ENCODE measurements around the gene PRSS53. TPM values are rescaled to one million over a fixed set of nuclear protein-coding genes. Genes with fewer than 3 reads are reported as not detected.

The PRSS53 gene
- total RNA-seq, 4 donors from 2014 or later: 0.41 to 1.3 (median 1.1) TPM

DNA sequence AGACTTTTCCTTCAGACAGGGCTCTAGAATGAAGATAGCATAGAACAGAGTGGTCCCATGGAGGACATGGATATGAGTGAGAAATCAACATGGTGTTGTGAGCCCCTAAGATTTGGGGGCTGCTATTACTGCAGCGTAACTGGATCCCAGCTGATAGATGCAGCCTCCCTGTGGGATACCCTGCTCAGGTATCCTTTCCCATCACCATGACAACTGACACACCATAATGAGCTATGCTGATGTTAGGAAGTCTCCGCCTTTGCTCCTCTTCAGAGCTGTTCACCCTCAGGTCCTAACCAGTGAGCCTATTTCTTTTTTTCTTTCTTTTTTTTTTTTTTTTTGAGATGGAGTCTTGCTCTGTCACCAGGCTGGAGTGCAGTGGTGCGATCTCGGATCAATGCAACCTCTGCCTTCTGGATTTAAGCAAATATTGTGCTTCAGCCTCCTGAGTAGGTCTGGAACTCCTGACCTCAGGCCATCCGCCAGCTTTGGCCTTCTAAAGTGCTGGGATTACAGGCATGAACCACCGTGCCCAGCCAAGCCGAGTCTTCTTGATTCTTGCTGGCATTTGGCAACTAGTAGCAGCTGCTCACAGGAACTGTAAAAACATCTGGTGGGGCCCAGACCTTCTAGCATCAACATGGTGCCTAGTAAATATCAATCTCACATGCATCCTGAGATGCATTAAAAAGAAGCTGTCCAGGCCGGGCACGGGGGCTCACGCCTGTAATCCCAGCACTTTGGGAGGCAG lies 38.3 kb downstream of the PRSS53 start:
- H3K4me1 ChIP-seq: peaks cover 0 to 6% (median 0%) of the 10 kb centered on the region in 3 donors
- intact Hi-C loops (cut with DNase I): no loop called here
- H3K27ac ChIP-seq: no peak overlapping the region
- H3K4me3 ChIP-seq: no peak overlapping the region
- H3K36me3 ChIP-seq: no peaks in the 10 kb centered on the region
- DNase-seq: no peak
- WGBS, 2 donors: 70 to 87% methylated on average over 7 of the region's 10 CpGs
- H3K27me3 ChIP-seq: no peaks in the 10 kb centered on the region
- H3K9me3 ChIP-seq: no peaks in the 10 kb centered on the region
- TF ChIP-seq, protein P1, sequence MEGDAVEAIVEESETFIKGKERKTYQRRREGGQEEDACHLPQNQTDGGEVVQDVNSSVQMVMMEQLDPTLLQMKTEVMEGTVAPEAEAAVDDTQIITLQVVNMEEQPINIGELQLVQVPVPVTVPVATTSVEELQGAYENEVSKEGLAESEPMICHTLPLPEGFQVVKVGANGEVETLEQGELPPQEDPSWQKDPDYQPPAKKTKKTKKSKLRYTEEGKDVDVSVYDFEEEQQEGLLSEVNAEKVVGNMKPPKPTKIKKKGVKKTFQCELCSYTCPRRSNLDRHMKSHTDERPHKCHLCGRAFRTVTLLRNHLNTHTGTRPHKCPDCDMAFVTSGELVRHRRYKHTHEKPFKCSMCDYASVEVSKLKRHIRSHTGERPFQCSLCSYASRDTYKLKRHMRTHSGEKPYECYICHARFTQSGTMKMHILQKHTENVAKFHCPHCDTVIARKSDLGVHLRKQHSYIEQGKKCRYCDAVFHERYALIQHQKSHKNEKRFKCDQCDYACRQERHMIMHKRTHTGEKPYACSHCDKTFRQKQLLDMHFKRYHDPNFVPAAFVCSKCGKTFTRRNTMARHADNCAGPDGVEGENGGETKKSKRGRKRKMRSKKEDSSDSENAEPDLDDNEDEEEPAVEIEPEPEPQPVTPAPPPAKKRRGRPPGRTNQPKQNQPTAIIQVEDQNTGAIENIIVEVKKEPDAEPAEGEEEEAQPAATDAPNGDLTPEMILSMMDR (IDR thresholded peaks at IDR 0.05): no peak
- no peak for TF ChIP-seq POLR2A (IDR thresholded peaks at IDR 0.05)

DNA sequence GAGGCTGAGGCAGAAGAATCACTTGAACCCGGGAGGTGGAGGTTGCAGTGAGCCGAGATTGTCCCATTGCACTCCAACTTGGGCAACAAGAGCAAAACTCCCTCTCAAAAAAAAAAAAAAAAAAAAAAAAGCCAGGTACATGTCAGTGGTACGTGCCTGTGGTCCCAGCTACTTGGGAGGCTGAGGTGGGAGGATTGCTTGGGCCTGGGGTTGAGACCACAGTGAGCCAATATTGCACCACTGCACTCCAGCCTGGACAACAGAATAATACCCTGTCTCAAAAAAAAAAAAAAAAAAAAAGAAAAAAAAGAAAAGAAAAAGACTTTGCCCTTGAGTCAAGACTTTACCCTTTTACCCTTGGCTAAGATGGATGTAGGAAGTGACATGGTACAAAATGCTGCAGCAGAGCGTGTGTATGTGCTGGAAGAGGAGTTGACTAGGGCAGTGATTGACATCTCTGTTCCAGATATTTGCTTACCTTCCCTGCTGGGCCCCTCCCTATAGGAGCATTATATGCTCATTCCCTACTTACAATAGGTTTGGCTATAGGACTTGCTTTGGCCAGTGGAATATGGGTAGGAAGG lies 44.8 kb downstream of the PRSS53 start:
- intact Hi-C loops (cut with DNase I): no loop called here
- TF ChIP-seq POLR2A (IDR thresholded peaks at IDR 0.05): no peak
- TF ChIP-seq, protein P1 (IDR thresholded peaks at IDR 0.05): no peak
- DNase-seq: no peak
- Histone ChIP-seq H3K9me3 (no peaks in the 10 kb centered on the region), H3K36me3 (peaks cover 15 to 45% (median 20%) of the 10 kb centered on the region in 3 donors), H3K27ac (no peak overlapping the region), H3K4me3 (no peak overlapping the region), H3K4me1 (no peaks in the 10 kb centered on the region), H3K27me3 (no peaks in the 10 kb centered on the region)
- 91 to 94% methylated on average over 2 to 3 of the region's 4 CpGs for WGBS, 2 donors

DNA sequence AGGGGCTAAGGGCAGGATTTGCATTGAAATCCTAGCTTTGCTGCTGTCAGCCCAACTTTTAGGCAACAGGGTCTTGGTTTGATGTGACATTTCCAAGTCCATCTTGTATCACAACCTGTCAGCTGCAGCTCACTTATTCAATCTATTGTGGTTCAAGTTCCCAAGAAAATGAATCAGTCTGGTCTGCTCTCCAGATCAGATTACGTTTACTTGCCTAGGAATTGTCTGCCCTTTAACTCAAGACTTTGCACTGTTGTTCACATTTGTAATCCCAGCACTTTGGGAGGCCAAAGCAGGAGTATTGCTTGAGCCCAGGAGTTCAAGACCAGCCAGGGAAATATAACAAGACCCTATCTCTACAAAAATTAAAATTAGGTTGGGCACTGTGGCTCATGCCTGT lies 45.4 kb downstream of the PRSS53 start:
- H3K4me1 ChIP-seq: no peaks in the 10 kb centered on the region

DNA sequence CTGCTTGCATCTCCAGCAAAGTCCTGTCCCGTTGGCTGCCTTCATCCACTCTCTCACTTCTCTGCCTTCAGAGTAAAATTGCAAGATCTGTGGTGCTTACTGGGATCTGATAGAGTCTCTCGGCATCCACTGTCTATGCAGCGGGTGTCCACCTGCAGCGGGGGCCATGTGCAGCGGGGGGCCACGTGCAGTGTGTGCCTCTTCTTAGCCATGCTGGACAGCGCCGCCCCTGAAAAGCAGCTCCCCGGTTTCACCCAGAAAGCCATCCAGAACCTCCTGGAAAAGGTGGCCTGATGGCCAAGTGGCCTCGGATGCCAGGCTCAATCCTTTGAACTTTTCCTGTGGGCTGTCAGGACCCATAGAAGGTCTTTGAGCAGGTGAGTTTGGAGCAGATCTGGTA lies 45.9 kb downstream of the PRSS53 start:
- no peaks in the 10 kb centered on the region for H3K4me1 ChIP-seq
- H3K9me3 ChIP-seq: no peaks in the 10 kb centered on the region
- peaks cover 21 to 56% (median 32%) of the 10 kb centered on the region in 3 donors for H3K36me3 ChIP-seq
- intact Hi-C loops (cut with DNase I): no loop called here
- 80% methylated on average over 1 of the region's 10 CpGs; no CpG with 5 or more reads in 1 of the 2 donors for WGBS, 2 donors
- TF ChIP-seq, protein P1 (IDR thresholded peaks at IDR 0.05): no peak
- no peak for TF ChIP-seq POLR2A (IDR thresholded peaks at IDR 0.05)
- no peak for DNase-seq
- no peak overlapping the region for H3K4me3 ChIP-seq
- no peaks in the 10 kb centered on the region for H3K27me3 ChIP-seq
- no peak overlapping the region for H3K27ac ChIP-seq

More for the DNA sequence above, 45.4 kb downstream of the PRSS53 start:
- no peaks in the 10 kb centered on the region for H3K9me3 ChIP-seq
- intact Hi-C loops (cut with DNase I): no loop called here
- no peak overlapping the region for H3K4me3 ChIP-seq
- no peak overlapping the region for H3K27ac ChIP-seq
- TF ChIP-seq, protein P1 (IDR thresholded peaks at IDR 0.05): no peak
- no peak for TF ChIP-seq POLR2A (IDR thresholded peaks at IDR 0.05)
- WGBS, 2 donors: 100% methylated on average over 1 of the region's 1 CpG
- no peaks in the 10 kb centered on the region for H3K27me3 ChIP-seq
- DNase-seq: no peak
- peaks cover 21 to 52% (median 27%) of the 10 kb centered on the region in 3 donors for H3K36me3 ChIP-seq

DNA sequence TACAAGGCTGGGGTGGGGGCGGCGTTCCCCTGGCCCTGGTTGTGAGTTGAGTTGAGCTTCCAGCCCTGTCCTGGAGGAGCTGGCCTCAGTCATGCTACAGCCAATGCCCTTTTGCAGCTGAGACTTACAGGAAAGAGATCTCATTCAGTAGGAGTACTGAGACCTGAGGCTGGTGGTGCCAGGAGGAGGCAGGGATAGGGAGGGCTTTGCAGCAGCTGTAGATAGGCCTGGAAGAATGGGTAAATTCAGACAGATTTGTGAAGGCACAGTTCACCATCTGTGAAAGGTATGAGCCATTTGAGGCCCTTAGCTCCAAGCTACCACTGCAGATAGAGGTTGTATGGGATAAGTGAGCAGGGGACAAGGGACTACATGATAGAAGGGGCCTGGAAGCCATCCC lies 49.8 kb downstream of the PRSS53 start:
- Histone ChIP-seq H3K4me3 (no peak overlapping the region), H3K4me1 (peaks cover 5 to 25% (median 7%) of the 10 kb centered on the region in 3 donors), H3K27ac (no peak overlapping the region), H3K27me3 (no peaks in the 10 kb centered on the region), H3K36me3 (peaks cover 31 to 90% (median 37%) of the 10 kb centered on the region in 3 donors), H3K9me3 (no peaks in the 10 kb centered on the region)
- DNase-seq: no peak
- WGBS, 2 donors: no CpG with 5 or more reads among the region's 2 CpGs
- no peak for TF ChIP-seq POLR2A (IDR thresholded peaks at IDR 0.05)
- TF ChIP-seq, protein P1 (IDR thresholded peaks at IDR 0.05): no peak
- intact Hi-C loops (cut with DNase I): loop anchor here (5.0 kb wide), 1 partner anchor 42 kb away; no protein-coding TSS in a partner anchor
